Panc1 (cell line): ENCODE measurements around the gene DOP1A.

Source experiments
- CTCF ChIP-seq: fragments of 450-650 bp; IDR thresholded peaks from 2 replicates; pipeline ENCODE4 v1.5.1; 2017; ENCODE audit warnings: mild to moderate bottlenecking
- POLR2AphosphoS5 ChIP-seq: IDR thresholded peaks from 2 replicates; pipeline ENCODE4 v1.6.1; 2012; ENCODE audit warnings: mild to moderate bottlenecking, low read depth, low read length, moderate library complexity
- REST ChIP-seq, 2 experiments: IDR thresholded peaks; 2 replicates each; pipeline ENCODE4 v1.6.1; 2011 to 2012; ENCODE audit warnings: low read depth in 2 of 2, control low read depth in 1 of 2, low read length in 1 of 2, mild to moderate bottlenecking in 1 of 2, moderate library complexity in 1 of 2; ENCODE audit not compliant: insufficient read depth in 1 of 2
- TCF7L2 ChIP-seq: IDR thresholded peaks from 2 replicates; pipeline ENCODE4 v1.6.1; 2011; ENCODE audit warnings: mild to moderate bottlenecking, low read depth, low read length, inconsistent platforms

- TF ChIP-seq CTCF (no peak), TCF7L2 (no peak), POLR2AphosphoS5 (no peak), REST (IDR thresholded peaks at IDR 0.05; ENCODE audit: insufficient read depth in 1 of 2, low read depth in 2 of 2, low read length in 1 of 2) (no peak)
Observed at GRCh38 chr6:83092756-83093399, 25.4 kb downstream of the DOP1A start.
